HG03064 (cell line): Measurements from ENCODE around the gene SLCO2A1.

Experiments
- ATAC-seq: cut with Tn5 transposase; IDR thresholded peaks from one replicate; pipeline ENCODE4 v1.9.1; 2021; ENCODE audit warnings: low read depth; ENCODE audit not compliant: unreplicated experiment

The SLCO2A1 gene

DNA sequence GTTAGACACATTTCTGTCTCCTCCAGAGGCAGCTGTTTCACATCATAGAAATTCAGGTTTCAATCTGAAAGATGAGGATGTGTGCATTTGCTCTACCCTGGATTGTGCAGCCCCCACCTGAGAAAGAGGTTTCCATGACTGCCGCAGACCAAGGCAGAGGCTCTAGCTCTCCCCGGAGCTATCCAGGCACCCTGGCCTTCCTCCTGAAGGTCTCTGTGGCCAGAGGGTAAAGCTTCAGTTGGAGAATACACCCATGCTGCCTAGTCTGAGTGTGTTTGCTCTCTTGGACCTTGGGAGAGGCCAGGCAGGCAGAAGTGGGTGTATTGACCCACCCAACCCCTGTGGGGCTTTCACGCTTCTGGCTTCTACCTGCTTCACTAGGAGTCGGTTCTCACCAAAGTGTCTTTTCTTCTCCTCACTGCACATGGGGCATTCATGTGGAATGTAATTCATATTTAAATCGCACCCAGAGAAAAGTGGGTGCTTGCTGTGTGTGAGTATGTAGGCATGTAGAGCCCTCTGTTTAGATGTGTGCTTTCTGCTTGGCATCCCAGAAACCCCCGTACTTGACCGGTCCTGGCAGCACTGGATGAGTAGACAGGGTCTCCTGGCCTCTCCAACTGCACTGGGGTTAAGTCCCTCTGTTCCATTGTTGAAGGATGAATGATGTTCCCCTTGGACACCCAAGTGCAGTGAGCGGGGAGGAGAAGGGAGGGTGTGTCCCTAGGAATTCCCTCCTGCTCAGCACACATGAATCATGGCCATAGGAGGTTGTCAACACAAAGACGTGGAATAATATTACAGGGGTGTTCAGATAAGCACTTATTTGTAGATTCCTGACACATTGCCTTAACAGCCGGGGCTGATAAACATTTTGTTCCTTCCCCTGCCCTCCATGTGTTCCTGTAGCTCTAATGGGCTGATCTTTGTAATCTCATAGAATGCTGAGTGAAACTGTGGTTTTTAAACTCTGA is 113.8 kb downstream of the SLCO2A1 start:
- no peak for ATAC-seq

DNA sequence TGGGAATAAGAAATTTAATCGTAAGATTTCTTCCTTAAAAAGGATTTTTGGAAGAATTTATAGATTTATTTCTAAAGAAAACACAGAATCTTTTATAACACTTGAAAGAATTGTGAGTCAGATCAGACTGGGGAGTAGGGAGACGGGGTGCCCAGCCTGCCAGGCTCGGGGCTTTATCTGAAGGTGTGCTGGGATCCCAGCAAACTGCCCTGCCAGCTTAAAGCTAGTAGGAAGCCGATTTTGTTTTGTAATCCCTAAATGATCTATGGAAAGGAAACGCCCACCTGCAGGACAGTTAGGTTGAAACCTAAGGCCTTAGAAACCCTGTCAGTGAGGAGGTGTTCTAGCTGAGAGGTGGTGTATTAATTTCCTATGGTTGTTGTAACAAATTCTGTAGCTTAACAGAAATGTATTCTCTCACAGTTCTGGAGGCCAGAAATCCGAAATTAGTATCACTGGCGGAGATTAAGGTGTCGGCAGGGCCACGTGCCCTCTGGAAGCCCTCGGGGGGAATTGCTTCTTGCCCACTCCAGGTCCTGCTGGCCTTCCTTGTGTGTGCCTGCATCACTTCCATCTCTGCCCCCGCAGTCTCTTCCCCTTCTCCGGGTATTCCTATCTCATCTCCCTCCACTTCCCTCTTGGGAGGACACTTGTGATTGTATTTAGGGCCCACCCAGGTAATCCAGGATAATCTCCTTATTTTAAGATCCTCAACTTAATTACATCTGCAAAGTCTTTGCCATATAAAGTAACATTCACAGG is 114.7 kb downstream of the SLCO2A1 start:
- no peak for ATAC-seq

DNA sequence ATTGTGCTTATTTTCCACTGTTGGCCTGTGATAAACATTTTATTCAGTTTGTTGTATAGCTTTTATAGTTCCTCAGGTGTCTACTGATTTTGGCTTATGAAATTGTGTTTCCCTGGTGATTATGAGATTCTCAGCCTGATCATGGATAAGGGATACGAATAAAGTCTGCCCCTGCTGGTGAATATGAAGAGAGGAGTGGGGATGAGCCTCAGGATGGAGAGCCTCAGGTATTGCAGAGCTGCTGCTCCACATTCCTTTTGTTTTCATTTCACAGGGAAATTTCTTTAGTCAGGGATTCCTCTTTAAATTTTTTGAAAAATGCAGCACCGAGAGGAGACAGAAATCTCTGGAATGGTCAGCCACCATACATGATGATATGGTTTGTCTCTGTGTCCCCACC is 119.3 kb downstream of the SLCO2A1 start:
- ATAC-seq: no peak

DNA sequence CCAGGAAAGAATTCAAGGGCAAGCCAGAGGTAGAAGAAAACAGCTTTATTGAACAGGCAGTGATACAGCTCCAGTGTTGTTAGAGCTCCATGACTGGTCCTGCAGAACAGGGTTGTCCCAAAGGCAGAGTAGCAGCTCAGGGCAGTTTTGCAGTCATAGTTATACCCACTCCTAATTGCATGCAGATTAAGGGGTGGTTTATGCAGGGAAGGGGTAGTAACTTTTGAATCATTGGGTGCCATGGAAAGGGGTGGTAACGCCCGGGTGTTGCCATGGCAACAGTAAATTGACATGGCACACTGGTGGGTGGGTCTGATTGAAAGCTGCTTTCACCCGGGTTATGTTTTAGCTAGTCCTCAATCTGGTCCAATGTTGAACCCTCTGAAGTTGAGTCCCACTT is 124.3 kb downstream of the SLCO2A1 start:
- ATAC-seq: no peak

DNA sequence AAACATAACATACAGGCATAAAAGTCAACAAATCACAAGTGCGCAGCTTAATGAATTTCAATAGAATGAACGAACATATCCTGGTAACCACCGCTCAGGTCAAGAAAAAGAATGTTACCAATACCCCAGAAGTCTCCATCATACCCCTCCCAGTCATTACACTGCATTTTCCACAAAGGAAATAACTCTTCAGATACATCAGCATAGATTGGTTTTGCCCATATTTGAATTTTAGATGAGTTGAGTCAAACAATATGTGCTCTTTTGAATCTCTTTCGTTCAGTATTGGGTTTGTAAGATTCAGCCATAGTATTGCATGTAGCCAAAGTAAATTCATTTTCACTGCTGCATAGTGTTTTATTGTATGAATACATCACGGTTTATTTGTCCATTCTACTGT is 127.9 kb downstream of the SLCO2A1 start:
- no peak for ATAC-seq

DNA sequence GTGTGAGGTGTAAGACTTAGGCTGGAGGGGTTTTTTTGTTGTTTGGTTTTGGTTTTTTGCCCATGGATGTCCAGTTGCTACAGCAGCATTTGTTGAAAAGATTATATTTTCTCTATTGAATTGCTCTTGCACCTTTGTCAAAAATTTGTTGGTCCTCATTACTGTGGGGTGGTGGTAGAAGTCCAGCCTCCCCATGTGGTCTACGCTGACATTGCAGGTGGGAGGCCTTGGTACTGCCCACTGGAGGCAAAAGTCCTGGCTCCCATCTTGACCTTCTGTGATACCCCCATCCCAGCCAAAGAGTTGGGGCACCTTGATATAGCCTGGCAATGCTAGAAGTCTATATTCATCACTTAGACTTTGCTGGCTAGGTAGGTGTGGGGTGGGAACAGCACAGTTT is 128.6 kb downstream of the SLCO2A1 start:
- ATAC-seq: no peak

DNA sequence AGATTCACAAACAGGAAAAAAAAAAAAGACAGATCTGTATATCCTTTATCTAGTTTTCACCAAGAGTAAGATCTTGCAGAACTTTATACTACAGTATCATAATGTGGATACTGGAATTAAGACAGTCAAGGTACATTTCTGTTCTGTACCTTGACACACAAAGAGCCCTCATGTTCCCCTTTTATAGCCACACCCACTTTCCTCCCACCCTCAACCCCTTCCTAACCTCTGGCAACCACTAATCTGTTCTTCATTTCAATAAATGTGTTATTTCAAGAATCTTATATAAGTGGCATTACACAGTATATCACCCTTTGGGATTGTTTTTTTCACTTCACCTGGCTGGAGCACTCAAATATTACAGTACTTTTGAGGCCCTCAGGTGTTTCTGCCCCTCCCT is 130.4 kb downstream of the SLCO2A1 start:
- ATAC-seq: no peak

DNA sequence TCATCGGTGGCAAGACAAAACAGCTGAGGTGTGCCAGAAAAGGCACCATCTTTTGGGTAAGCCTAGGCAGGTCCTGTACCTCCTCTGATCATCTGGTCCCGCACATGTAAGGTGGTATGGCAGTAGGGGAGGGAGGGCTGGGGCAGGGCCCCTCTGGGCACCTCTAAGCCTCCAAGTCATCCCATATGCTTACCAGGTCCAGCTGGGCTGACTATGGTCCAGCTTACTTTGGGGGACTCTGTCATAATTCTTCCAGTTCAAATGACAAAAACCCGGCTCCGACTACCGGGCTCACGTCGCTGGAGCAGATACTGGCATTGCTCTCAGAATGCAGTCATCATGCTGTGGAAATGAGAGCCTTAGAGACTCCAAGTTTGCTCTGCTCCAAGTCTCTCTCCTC is 132.2 kb downstream of the SLCO2A1 start:
- no peak for ATAC-seq

DNA sequence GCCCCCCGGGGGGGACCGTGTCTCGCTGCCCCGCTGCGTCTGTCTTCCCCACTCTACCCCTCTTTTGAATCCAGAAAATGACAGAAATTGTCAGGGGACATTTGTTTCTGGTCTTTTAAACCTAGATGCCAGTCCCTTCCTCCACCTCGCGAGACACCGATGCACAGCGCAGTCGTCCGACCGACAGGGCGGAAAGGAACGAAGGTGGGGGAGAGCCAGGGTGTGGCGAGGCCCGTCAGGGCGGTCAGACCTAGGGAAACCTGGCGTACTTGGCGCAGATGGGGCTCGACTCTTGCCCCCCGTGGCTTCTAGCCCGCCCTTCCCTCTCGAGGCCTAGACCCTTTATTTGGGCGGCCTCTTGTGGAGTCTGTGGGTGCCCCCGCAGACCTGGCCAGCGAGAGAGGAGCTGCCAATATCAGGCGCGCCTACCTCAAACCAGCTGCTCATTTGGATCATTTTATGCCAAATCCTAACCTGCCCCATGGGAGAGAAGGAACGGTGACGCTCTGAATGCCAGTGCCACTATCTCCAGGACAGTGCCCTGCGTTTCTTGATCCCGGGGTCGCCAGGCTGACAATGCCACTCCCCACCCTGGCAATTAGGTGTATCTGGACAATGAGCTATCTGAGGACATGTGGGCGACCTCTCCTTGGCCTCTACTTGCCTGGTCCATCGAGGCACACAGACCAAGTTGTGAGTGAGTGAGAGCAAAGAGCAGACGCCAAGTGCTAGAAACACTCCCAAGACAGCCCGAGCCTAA is 133.5 kb downstream of the SLCO2A1 start:
- no peak for ATAC-seq

DNA sequence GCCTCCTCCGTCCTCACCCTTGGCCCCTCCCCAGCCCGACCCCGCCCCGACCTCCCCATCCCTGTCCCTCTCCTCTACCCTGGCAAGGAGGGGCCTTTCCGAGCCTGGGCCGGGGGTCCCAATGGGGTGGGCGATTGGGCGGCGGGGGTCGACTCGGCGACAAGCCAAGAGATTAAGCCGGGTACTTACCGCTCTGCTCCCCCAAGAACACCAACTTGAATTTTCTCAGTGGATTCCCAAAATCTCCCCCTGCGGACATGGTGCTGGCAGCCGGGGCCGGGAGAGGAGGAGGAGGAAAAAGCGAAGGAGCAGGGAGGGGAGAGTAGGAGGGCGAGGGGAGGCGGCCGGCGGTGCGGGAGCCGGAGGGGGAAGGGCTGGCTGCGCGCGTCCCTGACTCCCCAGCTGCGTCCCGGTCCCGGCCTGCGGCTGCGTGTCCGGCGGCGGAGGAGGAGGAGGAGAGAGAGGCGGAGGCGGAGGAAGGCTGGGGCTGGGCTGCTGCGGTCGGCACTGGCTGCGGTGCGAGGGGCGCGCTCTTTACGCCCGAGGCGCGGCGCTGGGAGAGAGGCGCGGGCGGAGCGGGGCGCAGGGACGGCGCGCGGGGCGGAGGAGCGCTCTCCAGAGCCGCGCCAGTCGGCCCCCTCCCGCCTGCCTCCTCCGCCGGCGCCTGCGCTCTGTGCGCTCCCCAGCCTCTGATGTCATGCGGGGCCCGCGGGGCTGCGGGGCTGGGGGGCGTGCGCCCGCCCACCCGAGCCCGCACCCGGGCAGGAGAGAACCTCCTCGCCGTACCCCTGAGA is 134.3 kb downstream of the SLCO2A1 start, which contains the start of gene RAB6B:
TSS of gene RAB6B (minus strand) at position 675 of the 794 bp plus-strand sequence. CDS start at position 259, 416 bp downstream.
- ATAC-seq: no peak

DNA sequence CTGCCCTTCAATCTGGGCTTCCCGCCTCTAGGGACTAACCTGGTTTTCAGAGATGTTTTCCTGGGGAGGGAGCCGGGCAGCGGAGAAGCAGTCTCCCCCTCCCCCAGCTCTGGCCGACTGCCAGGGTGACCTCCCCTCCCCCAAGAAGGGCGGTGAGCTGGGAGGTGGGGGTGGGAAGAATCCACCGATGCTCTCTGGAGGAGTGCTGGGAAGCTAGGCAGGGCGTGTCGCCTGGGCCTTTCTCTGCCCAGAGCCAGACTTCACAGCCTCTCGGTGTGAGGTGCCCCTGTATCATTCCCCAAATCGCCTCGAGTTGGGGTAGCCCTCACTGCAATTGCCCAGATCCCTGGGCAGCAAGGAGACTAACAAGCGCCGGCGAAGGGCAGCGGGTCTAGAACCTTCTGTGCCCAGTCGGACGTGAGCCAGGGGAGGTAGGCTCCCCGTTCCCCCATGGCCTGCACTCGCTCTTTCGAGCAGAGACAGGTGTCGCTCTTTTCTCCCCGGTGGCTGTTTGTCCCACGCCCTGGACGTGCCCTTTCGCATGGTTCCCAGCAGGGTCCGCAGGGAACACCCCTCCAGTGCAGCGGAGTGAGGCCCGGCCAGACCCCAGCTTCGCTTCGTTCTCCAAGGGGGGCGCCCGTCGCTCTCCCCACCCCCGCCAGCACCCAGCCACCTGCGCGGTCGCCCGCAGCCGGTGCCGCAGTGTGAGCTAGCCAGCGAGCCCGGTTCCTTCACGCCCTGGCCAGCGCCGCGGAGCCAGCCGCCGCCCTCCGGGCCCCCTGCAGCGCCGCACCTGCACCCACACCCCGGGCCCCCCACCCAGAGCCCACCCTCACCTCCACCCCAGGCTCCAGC is 135.1 kb downstream of the SLCO2A1 start:
- ATAC-seq: no peak

DNA sequence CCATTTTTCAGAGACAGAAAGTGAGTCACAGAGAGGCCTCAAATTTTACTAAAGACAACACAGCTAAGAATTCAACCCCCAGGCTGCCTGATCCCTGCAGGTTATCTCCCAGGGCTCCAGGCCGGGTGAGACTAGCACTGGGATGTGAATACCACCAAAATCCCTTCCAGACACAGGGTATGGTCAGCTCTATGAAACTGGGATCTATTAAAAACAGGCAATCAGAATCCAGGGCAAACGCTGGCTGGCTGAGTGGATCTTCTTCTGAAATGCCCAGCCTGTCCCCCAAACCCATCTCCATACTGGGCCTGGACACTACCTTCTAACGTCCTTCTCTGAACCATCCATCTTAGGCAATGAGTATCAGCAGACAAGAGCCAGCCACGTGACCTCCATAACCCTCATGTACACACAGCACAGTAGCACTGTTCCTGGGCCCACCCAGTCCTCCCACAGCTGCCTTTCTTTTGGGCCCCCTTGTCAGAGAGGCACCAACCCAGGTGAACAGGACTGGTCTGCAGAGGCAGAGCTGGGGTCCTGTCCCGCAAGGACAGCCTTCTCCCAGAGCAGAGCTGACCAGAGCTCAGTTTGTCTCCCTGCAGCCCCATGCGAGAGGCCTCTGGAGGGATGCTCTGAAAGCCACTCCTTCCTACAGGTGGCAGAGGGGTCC is 135.9 kb downstream of the SLCO2A1 start:
- ATAC-seq: no peak

DNA sequence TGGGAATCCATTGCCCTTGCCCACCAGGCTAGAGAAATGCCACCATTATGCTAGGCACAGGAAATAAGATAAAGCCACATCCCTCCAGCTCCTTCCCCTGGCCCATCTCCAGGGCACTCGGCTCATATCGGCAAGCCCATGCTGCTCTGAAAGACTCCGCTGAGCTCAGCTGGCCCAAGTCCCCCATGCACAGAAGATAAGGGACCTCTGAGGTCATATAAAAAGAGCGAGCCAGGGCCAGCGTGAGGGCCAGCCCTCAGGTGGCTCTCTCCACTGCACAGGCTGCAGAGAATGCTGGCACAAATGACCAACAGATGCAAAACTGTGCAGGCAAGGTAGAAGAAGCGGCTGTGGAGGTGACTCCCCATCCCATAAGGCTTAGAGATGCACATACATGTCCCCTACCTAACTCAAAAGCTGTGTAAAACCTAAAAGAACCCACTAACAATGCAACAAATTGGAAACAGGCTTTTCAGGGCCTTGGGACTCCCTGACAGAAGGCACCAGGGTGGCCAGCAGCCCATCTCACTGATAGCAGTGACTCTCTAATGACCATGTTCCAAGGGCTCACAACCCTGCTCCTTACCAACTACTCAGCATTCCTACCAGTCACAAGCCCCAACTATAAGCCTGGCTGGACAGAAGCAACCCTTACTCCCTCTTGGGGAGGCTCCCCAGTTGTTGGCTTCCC is 137.0 kb downstream of the SLCO2A1 start:
- ATAC-seq: no peak

DNA sequence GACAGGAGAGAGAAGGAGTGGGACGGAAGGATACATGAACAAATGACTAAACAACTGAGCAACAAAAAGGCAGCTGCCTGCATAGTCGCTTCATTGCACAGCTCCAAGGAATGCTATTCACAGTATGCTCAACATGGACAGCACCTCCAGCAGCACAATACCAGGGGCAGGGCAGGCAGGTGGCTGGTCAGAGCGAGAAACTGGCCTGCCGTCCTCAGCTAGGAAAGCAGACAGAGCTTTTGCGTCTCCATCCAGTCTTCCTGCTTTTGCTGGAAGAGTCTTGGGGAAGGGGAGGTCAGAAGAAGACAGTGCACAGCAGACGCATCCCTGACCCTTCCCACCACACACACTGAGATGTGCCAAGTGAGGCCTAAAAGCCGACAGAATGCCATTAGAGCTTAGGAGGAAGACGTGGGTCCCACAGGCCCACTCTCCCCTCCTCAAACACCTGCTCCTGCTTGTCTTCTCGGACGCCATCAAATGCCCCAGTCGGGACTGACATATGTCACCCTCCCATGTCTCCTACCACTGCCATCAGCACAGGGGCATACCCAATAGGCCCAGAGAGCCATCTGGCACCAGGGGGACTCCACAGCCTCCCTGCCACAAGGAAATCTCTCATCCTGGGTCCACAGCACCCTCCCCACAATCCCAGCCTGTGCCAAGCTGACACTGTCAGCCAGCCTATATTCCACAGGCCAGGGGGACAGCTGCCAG is 137.9 kb downstream of the SLCO2A1 start:
- ATAC-seq: no peak

DNA sequence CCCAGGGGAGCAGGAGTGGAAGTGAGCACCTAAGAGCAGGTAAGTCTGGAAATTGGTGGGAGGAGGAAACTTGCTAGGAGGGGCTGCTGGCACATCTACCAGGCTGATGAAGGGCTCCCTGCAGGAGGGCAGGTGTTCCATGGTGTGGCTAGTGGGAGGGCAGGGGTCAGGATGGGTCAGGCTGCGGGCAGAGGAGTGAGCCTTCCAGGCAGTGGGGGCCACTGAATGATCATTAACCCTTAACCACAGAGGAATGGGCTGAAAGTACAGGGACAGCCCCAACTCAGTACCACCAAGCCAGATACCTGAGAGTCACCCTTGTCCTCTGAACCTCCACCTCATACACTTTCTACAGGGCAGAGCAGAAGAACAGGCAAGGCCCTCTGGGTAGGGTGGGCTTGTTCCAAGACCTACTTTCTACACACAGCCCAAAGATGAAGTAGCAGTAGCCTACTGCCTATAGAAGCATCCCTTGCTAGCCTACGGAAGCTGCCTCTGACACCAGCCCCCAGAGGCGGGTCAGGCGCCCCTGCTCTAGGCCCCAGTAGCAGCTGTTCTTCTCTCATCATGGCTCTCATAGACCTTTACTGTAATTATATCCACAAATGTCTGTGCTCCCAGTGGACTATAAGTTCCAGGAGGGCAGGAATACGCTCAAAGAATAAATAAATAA is 138.6 kb downstream of the SLCO2A1 start:
- no peak for ATAC-seq

DNA sequence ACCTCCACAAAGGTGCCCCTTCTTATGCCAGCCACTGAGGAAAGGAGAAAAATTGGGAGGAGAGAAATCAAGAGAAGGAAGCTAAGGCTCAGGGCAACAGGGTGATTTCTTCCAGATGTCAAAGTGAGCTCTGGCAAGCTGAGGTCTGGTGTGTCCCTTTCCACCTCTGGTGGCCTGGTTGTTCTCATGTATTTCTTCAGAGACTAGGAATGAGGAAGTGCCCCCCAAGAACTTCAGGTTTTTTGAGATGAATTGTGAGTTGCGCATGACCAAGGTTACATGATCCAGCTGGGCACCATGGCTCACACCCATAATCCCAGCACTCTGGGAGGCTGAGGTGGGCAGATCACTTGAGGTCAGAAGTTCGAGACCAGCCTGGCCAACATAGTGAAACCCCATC is 139.7 kb downstream of the SLCO2A1 start:
- ATAC-seq: no peak
